Fibroblast of pulmonary artery (primary cell): ENCODE measurements around the gene ATF5.
A peak's percentile ranks its signal among the peaks of the same experiment; 100 is the strongest.

Experiments
- DNase-seq: peaks from one replicate; pipeline ENCODE4 v3.0.0-alpha.2; 2010; ENCODE audit warnings: low read depth
- H3K4me3 ChIP-seq: replicated peaks from 2 replicates; pipeline ENCODE4 v1.5.1; 2011; ENCODE audit warnings: low read depth, mild to moderate bottlenecking, control low read depth, low read length, moderate library complexity
- CTCF ChIP-seq: IDR thresholded peaks from 2 replicates; pipeline ENCODE4 v1.5.1; 2011; ENCODE audit warnings: mild to moderate bottlenecking, control low read depth, low read length, inconsistent platforms; ENCODE audit errors: missing control alignments

The ATF5 gene

GRCh38 chr19:49894879-49895565 lies 34.0 kb upstream of the ATF5 start:
- H3K4me3 ChIP-seq: no peak overlapping the region
- DNase-seq: no peak
- no peak for TF ChIP-seq CTCF

GRCh38 chr19:49895566-49896297 lies 33.3 kb upstream of the ATF5 start:
- H3K4me3 ChIP-seq: no peak overlapping the region
- DNase-seq: no peak
- TF ChIP-seq CTCF: no peak

DNA sequence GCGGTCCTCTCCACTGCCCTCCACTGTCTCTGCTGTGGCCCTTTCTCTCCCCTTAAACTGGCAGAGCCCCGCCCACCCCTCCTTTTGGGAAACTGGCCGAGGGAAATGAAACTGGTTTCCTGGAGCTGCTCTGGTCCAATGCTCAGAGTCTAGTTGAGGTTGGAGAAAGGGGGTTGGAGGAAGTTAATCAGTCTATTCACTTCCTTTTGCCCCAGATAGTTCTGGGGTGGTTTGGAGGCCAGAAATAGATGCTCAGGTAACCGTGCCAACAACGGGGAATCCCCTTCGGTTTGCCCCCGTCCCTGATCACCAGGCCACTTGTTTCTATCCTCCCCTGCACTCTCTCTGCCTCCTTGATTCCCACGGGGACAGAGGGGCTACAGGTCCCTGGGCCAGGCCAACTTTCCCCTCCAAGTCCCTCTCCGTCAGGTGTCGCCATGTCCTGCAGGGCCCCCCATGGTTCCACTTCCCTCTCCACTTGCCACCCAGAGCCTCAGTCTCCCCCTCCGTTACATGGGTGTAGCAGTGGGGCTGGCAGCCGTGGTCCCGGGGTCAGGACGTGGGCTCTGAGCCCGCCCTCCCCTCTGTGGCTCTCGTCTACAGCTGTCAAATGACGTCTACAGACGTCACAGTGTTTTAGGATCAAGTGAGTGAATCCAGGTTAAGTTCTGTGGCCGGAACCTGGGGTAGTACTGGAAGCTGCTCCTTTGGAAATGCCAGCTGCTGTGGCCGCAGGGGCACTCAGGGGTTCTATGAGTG lies 32.0 kb upstream of the ATF5 start, which contains the start of gene IL4I1:
Gene IL4I1 (minus strand): TSS at position 25 of the 759 bp plus-strand sequence. CDS start 727 bp downstream, outside the sequence.
- TF ChIP-seq CTCF: no peak
- no peak within 1 kb of the TSS for H3K4me3 ChIP-seq
- DNase-seq: peak; percentile 38

DNA sequence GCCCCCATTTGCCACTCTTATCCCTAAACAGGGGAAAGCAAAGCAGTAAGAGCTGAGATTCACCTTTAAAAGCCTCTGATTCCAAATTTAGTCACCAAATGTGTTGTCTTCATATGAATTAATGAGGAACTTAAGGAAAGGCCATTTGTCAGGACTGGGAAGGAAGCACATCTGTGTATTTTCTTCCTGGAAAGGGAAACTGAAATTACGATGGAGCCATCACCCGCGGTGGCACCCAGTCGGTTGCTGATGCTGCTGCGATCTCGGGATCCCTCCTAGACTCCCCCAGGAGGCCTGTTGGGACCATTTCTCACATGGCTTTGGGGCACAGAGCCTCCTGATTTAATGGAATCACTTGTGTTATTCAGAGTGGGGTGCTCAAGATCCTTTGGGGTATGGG lies 24.9 kb upstream of the ATF5 start:
- H3K4me3 ChIP-seq: no peak overlapping the region
- TF ChIP-seq CTCF: no peak
- DNase-seq: no peak

GRCh38 chr19:49906879-49907564 lies 22.0 kb upstream of the ATF5 start:
- no peak overlapping the region for H3K4me3 ChIP-seq
- TF ChIP-seq CTCF: no peak
- no peak for DNase-seq

DNA sequence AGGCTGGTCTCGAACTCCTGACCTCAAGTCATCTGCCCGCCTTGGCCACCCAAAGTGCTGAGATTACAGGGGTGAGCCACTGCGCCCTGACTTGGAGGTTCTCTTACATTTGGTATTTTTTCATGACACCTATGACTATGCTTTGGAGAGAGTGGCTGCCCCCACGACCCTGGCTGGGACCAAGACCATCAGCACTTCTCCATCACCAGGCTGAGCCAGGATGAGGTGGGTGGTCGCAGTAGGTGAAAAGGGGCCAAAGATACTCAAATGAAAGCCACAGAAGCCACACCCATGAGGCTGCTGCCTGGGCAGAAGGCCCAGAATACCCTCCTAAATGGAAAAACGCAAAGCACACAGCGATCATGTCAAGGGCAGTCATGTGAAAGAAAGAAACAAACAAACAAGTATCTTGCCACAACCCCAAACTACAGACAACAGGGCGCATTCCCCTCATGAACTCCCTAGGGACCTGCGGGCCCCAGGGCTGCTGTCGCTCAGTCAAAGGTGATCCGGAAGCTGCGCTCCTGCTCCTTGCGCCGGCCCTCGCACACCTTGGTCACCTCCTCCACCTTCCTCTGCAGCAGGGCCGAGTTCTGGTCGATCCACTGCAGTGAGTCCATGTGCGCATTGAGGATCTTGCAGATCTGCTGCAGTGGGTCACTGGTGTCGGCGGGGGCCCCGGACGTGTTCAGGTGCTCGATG lies 21.1 kb upstream of the ATF5 start:
- TF ChIP-seq CTCF: no peak

More for the DNA sequence above, 21.1 kb upstream of the ATF5 start:
- no peak overlapping the region for H3K4me3 ChIP-seq
- no peak for DNase-seq
